GM18870 (cell line): ENCODE data around the gene CYTH2.
"Not testable (repeated sequence)": the region's sequence is repeated elsewhere in the genome, so short reads cannot be mapped to it uniquely, and the experiment has no call there.

Source experiments
- ATAC-seq: cut with Tn5 transposase; IDR thresholded peaks from one replicate; pipeline ENCODE4 v1.9.1; 2021; ENCODE audit warnings: moderate library complexity; ENCODE audit not compliant: unreplicated experiment

Gene CYTH2

DNA sequence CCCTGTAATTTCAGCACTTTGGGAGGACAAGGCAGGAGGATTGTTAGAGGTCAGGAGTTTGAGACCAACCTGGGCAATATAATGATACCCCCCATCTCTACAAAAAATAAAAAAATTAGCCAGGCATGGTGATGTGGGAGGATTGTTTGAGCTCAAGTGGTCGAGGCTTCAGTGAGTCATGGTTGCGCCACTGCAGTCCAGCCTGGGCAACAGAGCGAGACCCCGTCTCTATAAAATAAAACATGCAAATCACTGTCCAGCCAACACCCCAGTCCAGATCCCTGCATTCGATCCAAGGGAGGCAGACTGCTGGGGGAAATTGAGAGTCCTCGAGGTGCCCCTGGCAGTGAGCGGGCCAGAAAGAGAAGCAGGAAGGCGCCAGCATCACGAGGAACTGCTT is 7.0 kb downstream of the CYTH2 start:
- ATAC-seq: no peak

DNA sequence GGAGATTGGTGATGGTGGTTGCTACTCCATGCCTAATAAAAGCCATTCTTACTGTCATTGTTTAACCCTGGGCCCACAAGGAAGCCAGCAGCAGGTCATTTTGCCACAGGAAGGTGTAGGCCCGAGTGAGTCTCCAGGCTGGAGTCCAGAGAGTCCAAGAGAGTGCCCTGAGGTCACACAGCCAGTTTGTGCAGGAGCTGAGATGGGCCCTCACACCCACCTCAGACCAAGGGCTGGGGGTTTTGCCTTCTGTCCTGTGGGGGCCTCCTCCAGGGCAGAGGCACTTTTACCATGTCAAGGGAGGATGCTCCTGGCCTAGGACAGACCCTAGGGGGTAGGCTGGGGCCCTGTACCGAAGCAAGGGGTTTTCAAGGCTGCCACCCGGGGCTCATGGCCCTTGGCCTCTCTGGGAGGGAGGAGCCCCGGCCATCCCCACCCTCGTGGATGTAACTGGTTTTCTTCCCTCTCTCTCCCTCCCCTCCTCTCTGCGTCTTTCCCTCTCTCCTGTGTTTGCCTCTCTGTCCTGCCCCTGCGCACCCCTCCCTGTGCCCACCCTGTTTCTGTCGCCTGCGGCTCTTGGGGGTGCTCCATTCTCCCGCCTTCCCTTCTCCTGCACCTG is 8.0 kb downstream of the CYTH2 start:
- ATAC-seq: no peak

DNA sequence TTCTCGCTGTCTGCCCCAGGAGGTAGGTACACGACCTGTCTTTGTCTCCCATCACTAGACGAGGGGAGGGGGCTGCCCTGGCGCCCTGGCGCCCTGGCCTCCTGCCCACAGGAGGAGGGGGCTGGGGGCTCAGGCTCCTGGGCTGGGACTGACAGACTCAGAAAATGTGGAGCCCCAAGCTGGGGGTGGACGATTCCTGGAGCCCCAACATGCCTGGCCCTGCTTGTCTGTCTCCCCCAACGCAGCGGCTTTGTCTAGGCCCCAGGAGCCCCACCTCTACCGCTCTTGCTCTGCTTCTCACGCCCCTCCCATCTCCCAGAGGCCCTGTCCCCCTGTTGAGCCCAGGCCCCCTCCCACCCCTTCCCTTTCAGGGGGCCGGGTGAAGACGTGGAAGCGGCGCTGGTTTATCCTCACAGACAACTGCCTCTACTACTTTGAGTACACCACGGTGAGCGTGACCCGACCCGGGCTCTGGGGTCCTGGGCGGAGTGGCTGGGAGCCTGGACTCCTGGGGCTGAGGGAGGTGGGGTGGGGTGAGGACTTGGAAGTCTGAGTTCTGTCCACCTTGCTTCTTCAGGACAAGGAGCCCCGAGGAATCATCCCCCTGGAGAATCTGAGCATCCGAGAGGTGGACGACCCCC is 8.6 kb downstream of the CYTH2 start:
- ATAC-seq: no peak

- no peak for ATAC-seq
Observed at GRCh38 chr19:48478339-48479256, 9.4 kb downstream of the CYTH2 start.

DNA sequence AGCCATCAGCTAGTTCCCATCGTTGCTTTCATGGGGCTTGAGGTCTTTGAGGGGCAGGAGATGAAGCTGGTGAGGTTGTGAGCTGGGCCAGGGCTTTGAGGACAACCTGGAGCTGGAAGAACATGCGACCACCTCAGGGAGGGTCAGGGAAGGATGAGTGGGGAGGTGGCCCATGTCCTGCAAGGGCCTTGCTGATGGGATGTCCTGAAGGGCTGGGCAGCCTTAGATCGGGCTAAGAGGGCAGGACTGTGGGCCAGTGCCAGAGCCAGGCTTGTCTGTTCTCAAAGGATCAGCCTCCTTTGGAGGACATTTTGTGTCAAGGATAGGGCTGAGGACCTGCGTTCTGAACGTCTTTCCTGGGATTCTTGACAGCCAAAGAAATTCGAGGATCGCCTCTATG is 10.5 kb downstream of the CYTH2 start:
- no peak for ATAC-seq

- no peak for ATAC-seq
Observed at GRCh38 chr19:48480183-48480557, 11.0 kb downstream of the CYTH2 start.

GRCh38 chr19:48480558-48481500 is 11.7 kb downstream of the CYTH2 start:
- ATAC-seq: no peak

DNA sequence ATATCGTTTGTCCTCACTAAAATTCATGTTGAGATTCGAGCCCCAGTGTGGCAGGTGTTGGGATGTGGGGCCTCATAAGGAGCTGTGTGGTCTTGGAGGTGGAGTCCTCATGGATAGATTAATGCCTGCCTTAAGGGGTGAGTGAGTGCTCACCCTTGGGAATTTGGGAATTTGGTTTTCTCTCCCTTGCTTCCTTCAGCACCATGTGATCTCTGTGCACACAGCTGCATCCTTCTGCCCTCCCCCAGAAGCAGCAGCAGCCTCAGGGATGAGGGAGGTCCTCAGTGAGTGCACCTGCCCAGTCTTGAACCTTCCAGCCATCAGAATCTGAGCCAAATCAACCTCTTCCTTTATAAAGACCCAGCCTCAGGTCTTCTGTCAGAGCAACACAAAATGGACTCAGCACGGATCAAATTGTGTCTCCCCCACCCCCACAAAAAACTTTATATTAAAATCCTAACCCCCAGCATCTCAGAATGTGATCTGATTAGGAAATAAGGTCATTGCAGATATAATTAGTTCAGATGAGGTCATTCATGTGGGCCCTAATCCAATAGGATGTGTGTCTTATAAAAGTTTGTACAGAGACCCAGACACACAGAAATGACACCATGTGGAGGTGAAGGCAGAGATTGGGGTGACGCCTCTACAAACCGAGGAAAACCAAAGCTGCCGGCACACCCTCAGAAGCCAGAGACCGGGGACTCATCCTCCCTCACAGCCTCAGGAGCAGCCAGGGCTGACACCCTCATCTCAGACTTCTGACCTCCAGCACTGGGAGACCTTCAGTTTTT is 12.9 kb downstream of the CYTH2 start:
- no peak for ATAC-seq

DNA sequence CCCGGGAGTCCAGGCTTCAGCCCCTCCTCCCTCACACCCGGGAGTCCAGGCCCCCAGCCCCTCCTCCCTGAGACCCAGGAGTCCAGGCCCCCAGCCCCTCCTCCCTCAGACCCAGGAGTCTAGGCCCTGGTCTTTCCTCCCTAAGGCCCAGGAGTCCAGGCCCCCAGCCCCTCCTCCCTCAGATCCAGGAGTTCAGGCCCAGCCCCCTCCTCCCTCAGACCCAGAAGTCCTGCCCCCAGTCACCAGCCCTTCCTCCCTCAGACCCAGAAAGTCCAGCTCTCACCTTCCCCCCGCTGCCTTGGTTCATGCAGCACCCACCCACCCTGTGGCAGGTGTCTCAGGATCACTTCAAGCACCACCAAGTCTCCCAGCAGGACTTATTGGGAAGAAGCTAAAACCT is 14.1 kb downstream of the CYTH2 start:
- ATAC-seq: no peak

- ATAC-seq: no peak
Observed at GRCh38 chr19:48484247-48484893, 15.2 kb downstream of the CYTH2 start.

- ATAC-seq: no peak
Observed at GRCh38 chr19:48484931-48485612, 15.9 kb downstream of the CYTH2 start.

DNA sequence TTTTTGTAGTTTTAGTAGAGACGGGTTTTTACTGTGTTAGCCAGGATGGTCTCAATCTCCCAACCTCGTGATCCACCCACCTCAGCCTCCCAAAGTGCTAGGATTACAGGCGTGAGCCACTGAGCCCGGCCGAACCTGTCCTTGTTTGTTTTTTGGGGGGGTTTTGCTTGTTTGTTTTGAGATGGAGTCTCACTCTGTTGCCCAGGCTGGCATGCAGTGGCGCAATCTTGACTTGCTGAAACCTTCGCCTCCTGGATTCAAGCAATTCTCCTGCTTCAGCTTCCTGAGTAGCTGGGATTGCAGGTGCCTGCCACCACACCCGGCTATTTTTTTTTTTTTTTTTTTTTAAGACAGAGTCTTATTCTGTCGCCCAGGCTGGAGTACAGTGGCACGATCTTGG is 17.5 kb downstream of the CYTH2 start:
- not testable (repeated sequence) for ATAC-seq

DNA sequence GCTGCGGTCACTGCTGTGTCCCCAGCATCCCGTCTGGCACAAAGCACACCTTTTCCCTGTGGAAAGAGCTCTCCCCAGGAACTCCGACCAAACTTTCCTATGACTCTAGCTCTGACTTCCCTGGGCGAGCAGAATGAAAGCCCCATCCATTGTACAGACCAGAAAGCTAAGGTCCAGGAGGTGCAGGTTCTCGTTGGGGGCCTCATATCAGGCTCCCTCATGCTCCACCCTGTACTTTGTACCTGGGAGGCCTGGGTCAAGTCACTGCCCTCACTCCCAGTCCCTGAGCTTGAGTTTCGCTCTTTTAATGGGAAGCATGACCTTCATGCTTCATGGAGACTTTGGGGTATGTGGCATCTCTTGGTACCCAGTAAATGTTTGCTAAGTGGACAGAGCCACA is 18.4 kb downstream of the CYTH2 start:
- ATAC-seq: no peak

GRCh38 chr19:48487948-48488347 is 18.8 kb downstream of the CYTH2 start:
- ATAC-seq: no peak

DNA sequence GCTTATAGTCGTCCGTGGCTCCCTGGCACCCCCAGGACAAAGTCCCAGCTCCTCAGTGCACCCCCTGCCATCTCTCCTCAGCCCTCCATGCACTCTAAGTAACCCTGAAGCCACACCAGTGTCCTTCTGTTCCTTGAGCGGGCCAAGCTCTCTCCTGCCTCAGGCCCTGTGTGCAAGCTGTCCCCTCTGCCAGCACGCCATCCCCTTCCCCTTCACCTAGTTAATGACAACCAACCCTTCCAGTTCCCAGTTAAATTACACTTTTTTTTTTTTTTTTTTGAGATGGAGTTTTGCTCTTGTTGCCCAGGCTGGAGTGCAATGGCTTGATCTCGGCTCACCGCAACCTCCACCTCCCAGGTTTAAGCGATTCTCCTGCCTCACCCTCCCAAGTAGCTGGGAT is 19.3 kb downstream of the CYTH2 start:
- ATAC-seq: not testable (repeated sequence)

- no peak for ATAC-seq
Observed at GRCh38 chr19:48489608-48490216, 20.5 kb downstream of the CYTH2 start.

DNA sequence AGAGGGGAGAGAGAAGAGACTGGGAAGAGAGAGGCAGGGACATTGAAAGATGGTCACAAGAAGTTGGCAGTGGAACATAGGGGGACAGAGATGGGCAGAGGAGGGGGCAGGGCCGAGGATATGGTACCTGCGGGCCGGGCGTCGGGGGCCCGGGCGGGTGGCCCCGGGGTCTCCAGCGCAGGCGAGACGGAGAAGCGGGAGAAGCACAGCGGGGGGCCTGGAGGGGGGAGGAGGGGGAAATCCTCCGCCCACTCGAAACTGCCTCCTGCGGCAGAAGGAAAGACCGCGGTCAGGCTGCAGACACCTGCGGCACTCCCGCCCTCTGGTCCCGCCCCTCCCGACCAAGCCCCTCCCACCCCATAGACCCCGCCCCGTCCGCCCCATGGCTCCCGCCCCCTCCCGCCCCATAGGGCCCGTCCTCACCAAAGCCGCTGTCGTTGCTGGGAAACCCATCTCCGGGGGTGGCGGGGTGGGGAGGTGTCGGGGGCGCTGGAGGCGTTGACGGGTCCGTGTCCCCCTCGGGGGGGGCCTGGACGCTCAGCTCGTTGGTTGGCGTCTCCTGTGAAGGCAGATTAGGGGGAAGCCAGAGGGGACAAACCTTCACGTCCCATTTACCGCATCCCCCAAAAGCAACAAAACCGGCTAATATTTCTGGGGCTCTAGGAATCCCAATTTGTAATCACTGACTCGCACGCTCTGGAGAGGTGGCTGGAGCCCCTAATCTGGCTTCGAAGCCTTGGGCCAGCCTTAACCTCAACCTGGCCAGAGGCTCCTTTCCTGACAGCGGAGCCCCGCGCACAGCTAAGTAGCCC is 22.0 kb downstream of the CYTH2 start:
- ATAC-seq: no peak

GRCh38 chr19:48491793-48492123 is 22.6 kb downstream of the CYTH2 start:
- ATAC-seq: no peak
